Muscle layer of colon (tissue), 2 donors: ENCODE results near the gene TENT4B.

ENCODE experiments used
- H3K27ac ChIP-seq: one replicate; pipeline ENCODE4 v1.7.0; 2013; ENCODE audit warnings: low read depth, mild to moderate bottlenecking, low read length, moderate library complexity
- H3K27me3 ChIP-seq, 2 donors: one replicate each; pipeline ENCODE4 v1.7.0; 2013; ENCODE audit warnings: low read length in 2 of 2, mild to moderate bottlenecking in 2 of 2; ENCODE audit not compliant: insufficient read depth in 2 of 2, control insufficient read depth in 1 of 2
- H3K36me3 ChIP-seq: one replicate; pipeline ENCODE4 v1.7.0; 2013; ENCODE audit warnings: mild to moderate bottlenecking, low read length; ENCODE audit not compliant: insufficient read depth
- H3K4me1 ChIP-seq: one replicate; pipeline ENCODE4 v1.7.0; 2013; ENCODE audit warnings: mild to moderate bottlenecking, low read length; ENCODE audit not compliant: insufficient read depth
- H3K4me3 ChIP-seq, 2 donors: one replicate each; pipeline ENCODE4 v1.7.0; 2013; ENCODE audit warnings: low read length in 2 of 2, low read depth in 1 of 2, mild to moderate bottlenecking in 1 of 2, moderate library complexity in 1 of 2
- H3K9ac ChIP-seq: one replicate; pipeline ENCODE4 v1.7.0; 2013; ENCODE audit warnings: low read length
- H3K9me3 ChIP-seq: one replicate; pipeline ENCODE4 v1.7.0; 2013; ENCODE audit warnings: mild to moderate bottlenecking, low read length
- donor health status: abdominal sarcoma.
- donor health status: Adenocarcinoma of cecum.

The TENT4B gene

GRCh38 chr16:50136399-50136798 lies 16.7 kb upstream of the TENT4B start:
- Histone ChIP-seq H3K9ac (no peak overlapping the region), H3K4me1 (no peaks in the 10 kb centered on the region), H3K9me3 (no peaks in the 10 kb centered on the region), H3K27me3 (no peaks in the 10 kb centered on the region), H3K36me3 (no peaks in the 10 kb centered on the region), H3K4me3 (no peak overlapping the region), H3K27ac (no peak overlapping the region)

GRCh38 chr16:50137268-50137667 lies 15.8 kb upstream of the TENT4B start:
- no peak overlapping the region for H3K27ac ChIP-seq
- H3K4me1 ChIP-seq: no peaks in the 10 kb centered on the region
- H3K4me3 ChIP-seq: no peak overlapping the region
- H3K36me3 ChIP-seq: no peaks in the 10 kb centered on the region
- H3K27me3 ChIP-seq: no peaks in the 10 kb centered on the region
- no peaks in the 10 kb centered on the region for H3K9me3 ChIP-seq
- H3K9ac ChIP-seq: no peak overlapping the region

- no peaks in the 10 kb centered on the region for H3K27me3 ChIP-seq
- no peaks in the 10 kb centered on the region for H3K9me3 ChIP-seq
- no peaks in the 10 kb centered on the region for H3K4me1 ChIP-seq
- no peak overlapping the region for H3K27ac ChIP-seq
- no peak overlapping the region for H3K4me3 ChIP-seq
- no peak overlapping the region for H3K9ac ChIP-seq
- H3K36me3 ChIP-seq: no peaks in the 10 kb centered on the region
These were observed 13.5 kb upstream of the TENT4B start for GRCh38 chr16:50139580-50139979.

GRCh38 chr16:50144211-50144610 lies 8.9 kb upstream of the TENT4B start:
- Histone ChIP-seq H3K9me3 (no peaks in the 10 kb centered on the region), H3K4me1 (no peaks in the 10 kb centered on the region), H3K9ac (no peak overlapping the region), H3K36me3 (no peaks in the 10 kb centered on the region), H3K27ac (no peak overlapping the region), H3K27me3 (no peaks in the 10 kb centered on the region), H3K4me3 (no peak overlapping the region)

- no peak overlapping the region for H3K27ac ChIP-seq
- H3K4me1 ChIP-seq: no peaks in the 10 kb centered on the region
- H3K27me3 ChIP-seq: no peaks in the 10 kb centered on the region
- no peak overlapping the region for H3K9ac ChIP-seq
- no peak overlapping the region for H3K4me3 ChIP-seq
- no peaks in the 10 kb centered on the region for H3K9me3 ChIP-seq
- no peaks in the 10 kb centered on the region for H3K36me3 ChIP-seq
These were observed 6.3 kb upstream of the TENT4B start for GRCh38 chr16:50146479-50147435.

GRCh38 chr16:50151322-50151721 lies 1.8 kb upstream of the TENT4B start:
- Histone ChIP-seq H3K36me3 (no peaks in the 10 kb centered on the region), H3K4me1 (peaks cover 13% of the 10 kb centered on the region), H3K27me3 (no peaks in the 10 kb centered on the region), H3K27ac (no peak overlapping the region), H3K4me3 (no peak overlapping the region), H3K9ac (no peak overlapping the region), H3K9me3 (no peaks in the 10 kb centered on the region)

- Histone ChIP-seq H3K4me1 (peaks cover 13% of the 10 kb centered on the region), H3K4me3 (peak overlapping the region in 1 of 2 donors; percentile 79), H3K27me3 (no peaks in the 10 kb centered on the region), H3K36me3 (no peaks in the 10 kb centered on the region), H3K27ac (peak overlapping the region; percentile 92), H3K9me3 (no peaks in the 10 kb centered on the region), H3K9ac (no peak overlapping the region)
These were observed 1.4 kb upstream of the TENT4B start for GRCh38 chr16:50151756-50152155.

GRCh38 chr16:50152351-50152806 lies 727 bp upstream of the TENT4B start:
- Histone ChIP-seq H3K9me3 (no peaks in the 10 kb centered on the region), H3K27me3 (no peaks in the 10 kb centered on the region), H3K4me3 (peak overlapping the region; percentile 79 to 99), H3K27ac (peak overlapping the region; percentile 92), H3K4me1 (peaks cover 17% of the 10 kb centered on the region), H3K9ac (peak overlapping the region; percentile 37), H3K36me3 (no peaks in the 10 kb centered on the region)

- Histone ChIP-seq H3K9ac (peak overlapping the region; percentile 42), H3K27ac (peak overlapping the region; percentile 82), H3K27me3 (no peaks in the 10 kb centered on the region), H3K4me1 (peaks cover 23% of the 10 kb centered on the region), H3K36me3 (no peaks in the 10 kb centered on the region), H3K9me3 (no peaks in the 10 kb centered on the region), H3K4me3 (peak overlapping the region; percentile 74 to 99)
These were observed 702 bp downstream of the TENT4B start for GRCh38 chr16:50153596-50154419.

GRCh38 chr16:50154420-50154950 lies 1.4 kb downstream of the TENT4B start:
- no peaks in the 10 kb centered on the region for H3K9me3 ChIP-seq
- H3K27ac ChIP-seq: peak overlapping the region; percentile 82
- no peaks in the 10 kb centered on the region for H3K36me3 ChIP-seq
- H3K4me1 ChIP-seq: peaks cover 29% of the 10 kb centered on the region
- H3K27me3 ChIP-seq: no peaks in the 10 kb centered on the region
- H3K4me3 ChIP-seq: peak overlapping the region; percentile 74 to 99
- H3K9ac ChIP-seq: peak overlapping the region; percentile 42

GRCh38 chr16:50155925-50156324 lies 2.8 kb downstream of the TENT4B start:
- Histone ChIP-seq H3K27me3 (no peaks in the 10 kb centered on the region), H3K4me1 (peaks cover 39% of the 10 kb centered on the region), H3K4me3 (peak overlapping the region in 1 of 2 donors; percentile 74), H3K36me3 (no peaks in the 10 kb centered on the region), H3K9ac (no peak overlapping the region), H3K27ac (no peak overlapping the region), H3K9me3 (no peaks in the 10 kb centered on the region)
